HCT116 (cell line): Measurements from ENCODE around the gene OSBPL5. TPM values are rescaled to one million over a fixed set of nuclear protein-coding genes. Genes with fewer than 3 reads are reported as not detected.

Experiments
- ATAC-seq: fragments of 200-7000 bp; cut with Tn5 transposase; 2 replicates; pipeline ENCODE4 v1.9.1; 2020; ENCODE audit warnings: mild to moderate bottlenecking, moderate library complexity
- BruUV-seq: library from RNA; stranded (reverse); fragments of 400-500 nt; replicated peaks from 2 replicates; lab custom pipeline; 2021; lab: Mats Ljungman, UMichigan
- CTCF ChIA-PET: fragments of 300-600 bp; sonication (Branson Sonifier 250); formaldehyde crosslinking; loops from one replicate; lab custom pipeline; 2021; ENCODE audit warnings: antibody characterized with exemption; lab: Charles Lee
- POLR2A ChIA-PET: fragments of 300-600, 350-600 bp; sonication (Branson Sonifier 250); formaldehyde crosslinking; loops from one replicate; lab custom pipeline; 2021; ENCODE audit warnings: antibody characterized with exemption; lab: Charles Lee
- RAD21 ChIA-PET, 2 experiments: fragments of 300-600 bp; sonication (Branson Sonifier 250); formaldehyde crosslinking; loops; one replicate each; lab custom pipeline; 2023; ENCODE audit warnings: low total read pairs in 2 of 2; ENCODE audit not compliant: uncharacterized antibody in 2 of 2, unreplicated experiment in 2 of 2, low non-redundant PET in 1 of 2; lab: Charles Lee
- DNase-seq: peaks from one replicate; pipeline ENCODE4 v3.0.0-alpha.2; 2010; ENCODE audit warnings: low read depth, low spot score
- H2AFZ ChIP-seq: fragments of 200-600 bp; shearing (Covaris generic), sonication (generic); 2 replicates; pipeline ENCODE4 v1.6.1; 2017; ENCODE audit warnings: low read depth, mixed run types, mixed read lengths, antibody characterized with exemption, low read length; ENCODE audit not compliant: poor library complexity, severe bottlenecking
- H3K27ac ChIP-seq: 2 replicates; pipeline ENCODE4 v1.5.1; 2012; ENCODE audit warnings: low read depth, low read length
- H3K27me3 ChIP-seq: fragments of 200-600 bp; sonication (generic); 2 replicates; pipeline ENCODE4 v1.6.1; 2016; ENCODE audit warnings: mixed run types, low read length, mixed read lengths; ENCODE audit not compliant: insufficient read depth
- H3K36me3 ChIP-seq, 2 experiments: fragments of 200-500 bp in 1 of 2; fragments of 200-600 bp in 1 of 2; sonication (Bioruptor generic) in 1 of 2; sonication (generic) in 1 of 2; 2 replicates each; pipeline versions ENCODE4 v1.5.1 to v1.6.1; 2014 to 2016; ENCODE audit warnings: low read length in 2 of 2, inconsistent platforms in 1 of 2, mixed read lengths in 1 of 2, mixed run types in 1 of 2; ENCODE audit not compliant: insufficient read depth in 2 of 2, control insufficient read depth in 1 of 2
- H3K4me1 ChIP-seq, 2 experiments: fragments of 200-600 bp in 1 of 2; sonication (generic) in 1 of 2; 2 replicates each; pipeline versions ENCODE4 v1.5.1 to v1.6.1; 2012 to 2017; ENCODE audit warnings: low read length in 2 of 2, inconsistent platforms in 1 of 2, mild to moderate bottlenecking in 1 of 2, mixed read lengths in 1 of 2, mixed run types in 1 of 2, moderate library complexity in 1 of 2; ENCODE audit not compliant: insufficient read depth in 2 of 2, control insufficient read depth in 1 of 2
- H3K4me2 ChIP-seq: fragments of 200-600 bp; sonication (generic); 2 replicates; pipeline ENCODE4 v1.6.1; 2017; ENCODE audit warnings: mixed run types, low read length, mixed read lengths
- H3K4me3 ChIP-seq, 2 experiments: fragments of 200-600 bp in 1 of 2; sonication (generic) in 1 of 2; replicated peaks in 1 of 2; 2 replicates each; pipeline ENCODE4 v1.5.1; 2011 to 2016; ENCODE audit warnings: low read length in 2 of 2, control low read depth in 1 of 2, low read depth in 1 of 2, mild to moderate bottlenecking in 1 of 2, mixed read lengths in 1 of 2, mixed run types in 1 of 2
- H3K79me2 ChIP-seq: fragments of 200-600 bp; sonication (generic); 2 replicates; pipeline ENCODE4 v1.6.1; 2017; ENCODE audit warnings: mild to moderate bottlenecking, mixed run types, low read length, moderate library complexity, mixed read lengths; ENCODE audit not compliant: insufficient read depth
- H3K9ac ChIP-seq: fragments of 200-600 bp; sonication (generic); 2 replicates; pipeline ENCODE4 v1.6.1; 2016; ENCODE audit warnings: low read length, mixed read lengths
- H3K9me2 ChIP-seq: fragments of 200-600 bp; sonication (generic), shearing (Covaris generic); 2 replicates; pipeline ENCODE4 v1.6.1; 2017; ENCODE audit warnings: mixed run types, mild to moderate bottlenecking, moderate library complexity; ENCODE audit not compliant: insufficient read depth
- H3K9me3 ChIP-seq, 2 experiments: fragments of 200-500 bp in 1 of 2; fragments of 200-600 bp in 1 of 2; sonication (Bioruptor generic) in 1 of 2; sonication (generic) in 1 of 2; 2 replicates each; pipeline ENCODE4 v1.6.1; 2014 to 2017; ENCODE audit warnings: low read length in 2 of 2, mixed read lengths in 2 of 2, inconsistent platforms in 1 of 2, low read depth in 1 of 2, mild to moderate bottlenecking in 1 of 2, mixed run types in 1 of 2, moderate library complexity in 1 of 2; ENCODE audit not compliant: control insufficient read depth in 1 of 2, insufficient read depth in 1 of 2
- H4K20me1 ChIP-seq: fragments of 200-600 bp; sonication (generic), shearing (Covaris generic); 2 replicates; pipeline ENCODE4 v1.6.1; 2017; ENCODE audit warnings: mixed run types, mild to moderate bottlenecking, moderate library complexity; ENCODE audit not compliant: insufficient read depth
- ATF3 ChIP-seq: IDR thresholded peaks from 2 replicates; pipeline ENCODE4 v1.6.1; 2012
- EGR1 ChIP-seq: IDR thresholded peaks from 2 replicates; pipeline ENCODE4 v1.6.1; 2012; ENCODE audit warnings: low read depth
- ELF1 ChIP-seq: IDR thresholded peaks from 2 replicates; pipeline ENCODE4 v1.6.1; 2012; ENCODE audit warnings: low read depth, borderline replicate concordance
- EZH2 ChIP-seq: fragments of 200-600 bp; sonication (generic); IDR thresholded peaks from 2 replicates; pipeline ENCODE4 v1.6.1; 2017; ENCODE audit warnings: antibody characterized with exemption, mixed run types
- POLR2A ChIP-seq: IDR thresholded peaks from 2 replicates; pipeline ENCODE4 v1.7.0; 2011; ENCODE audit warnings: borderline replicate concordance; ENCODE audit not compliant: insufficient read depth, insufficient read length; ENCODE audit errors: extremely low read depth
- SIN3A ChIP-seq: IDR thresholded peaks from 2 replicates; pipeline ENCODE4 v1.6.1; 2012; ENCODE audit warnings: low read depth
- SP1 ChIP-seq: IDR thresholded peaks from 2 replicates; pipeline ENCODE4 v1.6.1; 2012; ENCODE audit warnings: low read depth
- ZBTB33 ChIP-seq: IDR thresholded peaks from 2 replicates; pipeline ENCODE4 v1.6.1; 2011; ENCODE audit warnings: mild to moderate bottlenecking, low read length, moderate library complexity; ENCODE audit not compliant: insufficient replicate concordance; ENCODE audit errors: extremely low read depth
- ZNF274 ChIP-seq: fragments of 200-500 bp; sonication (Bioruptor generic); IDR thresholded peaks from 2 replicates; pipeline ENCODE4 v1.6.1; 2014; ENCODE audit warnings: mild to moderate bottlenecking, low read depth, low read length, inconsistent platforms
- intact Hi-C: fragments of 100-400 bp; cut with micrococcal nuclease; formaldehyde crosslinking; loops from 2 replicates; pipeline ENCODE4 v1.10.0; 2022
- total RNA-seq: library from RNA; stranded (reverse); gene quantifications from one replicate; pipeline ENCODE4 v1.2.1, GENCODE V29; 2021; ENCODE audit not compliant: unreplicated experiment

The OSBPL5 gene
- total RNA-seq, 1 experiment from 2014 or later: 44.2 TPM

GRCh38 chr11:3080104-3080503, 85.0 kb downstream of the OSBPL5 start:
- TF ChIP-seq SP1 (no peak), ZNF274 (no peak), EGR1 (no peak), ELF1 (no peak), EZH2 (no peak), SIN3A (no peak), POLR2A (no peak), ZBTB33 (no peak), ATF3 (no peak)
- no TSS peak for BruUV-seq
- Histone ChIP-seq H3K4me3 (no peak overlapping the region), H3K9me3 (no peaks in the 10 kb centered on the region), H3K9me2 (no peaks in the 10 kb centered on the region), H3K79me2 (no peaks in the 10 kb centered on the region), H3K4me2 (no peak overlapping the region), H3K4me1 (peaks cover 0 to 9% of the 10 kb centered on the region in 2 experiments; a peak in 2 of 4 replicates), H4K20me1 (no peaks in the 10 kb centered on the region), H3K27ac (no peak overlapping the region), H2AFZ (no peak overlapping the region), H3K9ac (no peak overlapping the region), H3K27me3 (no peaks in the 10 kb centered on the region), H3K36me3 (no peaks in the 10 kb centered on the region)
- ATAC-seq: no peak
- intact Hi-C loops: no loop called here
- DNase-seq: no peak
- POLR2A ChIA-PET: no interaction called here
- RAD21 ChIA-PET: no interaction called here
- CTCF ChIA-PET: no interaction called here
